ENCODE measurements around the gene NYAP2. TPM values are rescaled to one million over a fixed set of nuclear protein-coding genes. Genes with fewer than 3 reads are reported as not detected.

NYAP2 gene
- total and polyA plus RNA-seq, 12 donors, result 0.04 TPM; not detected in 11

DNA sequence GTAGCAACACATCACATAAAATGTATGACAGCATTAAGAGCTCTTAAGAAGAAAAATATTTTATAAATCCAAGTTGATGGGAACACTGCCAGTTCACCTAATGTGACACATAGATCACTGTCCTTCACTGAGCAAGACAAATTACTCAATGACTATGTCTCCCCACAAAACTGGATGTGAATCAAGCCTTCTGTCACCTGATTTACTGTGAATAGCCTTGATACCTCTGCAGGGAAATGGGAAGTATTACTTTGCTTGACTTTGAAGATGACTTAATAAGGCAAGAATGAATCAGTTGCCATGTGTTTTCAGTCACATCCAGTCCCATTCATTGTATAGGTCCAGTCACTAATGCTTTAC, 94.6 kb downstream of the NYAP2 start:
- DNase-seq (no peak), ATAC-seq (no peak)
- Histone ChIP-seq H3K4me1 (no peaks in the 10 kb centered on the region), H3K9me3 (no peaks in the 10 kb centered on the region), H3K36me3 (no peaks in the 10 kb centered on the region), H3K4me3 (no peak overlapping the region), H3K27me3 (no peaks in the 10 kb centered on the region), H3K27ac (no peak overlapping the region)
- intact Hi-C loops (cut with DNase I), result no loop called here
- no peak for TF ChIP-seq CTCF (IDR thresholded peaks at IDR 0.05)

- H3K9me3 ChIP-seq, result no peaks in the 10 kb centered on the region
- no peaks in the 10 kb centered on the region for H3K27me3 ChIP-seq
- intact Hi-C loops (cut with DNase I), result no loop called here
- DNase-seq, result no peak
- no peak overlapping the region for H3K4me3 ChIP-seq
- no peak for TF ChIP-seq CTCF (IDR thresholded peaks at IDR 0.05)
- ATAC-seq, result no peak
- no peak overlapping the region for H3K27ac ChIP-seq
- H3K36me3 ChIP-seq, result no peaks in the 10 kb centered on the region
- 85 to 88% methylated on average over 4 of the region's 4 CpGs for WGBS, 2 donors
- H3K4me1 ChIP-seq, result no peaks in the 10 kb centered on the region
Measured at GRCh38 chr2:225495706-225496105, 96.2 kb downstream of the NYAP2 start.

GRCh38 chr2:225496568-225496967, 97.1 kb downstream of the NYAP2 start:
- H3K9me3 ChIP-seq, result no peaks in the 10 kb centered on the region
- TF ChIP-seq CTCF (IDR thresholded peaks at IDR 0.05), result no peak
- no peak overlapping the region for H3K4me3 ChIP-seq
- 51 to 53% methylated on average over 1 of the region's 1 CpG for WGBS, 2 donors
- H3K27me3 ChIP-seq, result no peaks in the 10 kb centered on the region
- no peaks in the 10 kb centered on the region for H3K36me3 ChIP-seq
- intact Hi-C loops (cut with DNase I), result no loop called here
- H3K27ac ChIP-seq, result no peak overlapping the region
- DNase-seq (no peak), ATAC-seq (no peak)
- H3K4me1 ChIP-seq, result no peaks in the 10 kb centered on the region

GRCh38 chr2:225497166-225497565, 97.7 kb downstream of the NYAP2 start:
- no peak for ATAC-seq
- Histone ChIP-seq H3K4me1 (no peaks in the 10 kb centered on the region), H3K27ac (no peak overlapping the region), H3K27me3 (no peaks in the 10 kb centered on the region), H3K9me3 (no peaks in the 10 kb centered on the region), H3K36me3 (no peaks in the 10 kb centered on the region), H3K4me3 (no peak overlapping the region)
- 67 to 70% methylated on average over 3 of the region's 3 CpGs for WGBS, 2 donors
- DNase-seq, result no peak
- intact Hi-C loops (cut with DNase I), result no loop called here
- no peak for TF ChIP-seq CTCF (IDR thresholded peaks at IDR 0.05)

DNA sequence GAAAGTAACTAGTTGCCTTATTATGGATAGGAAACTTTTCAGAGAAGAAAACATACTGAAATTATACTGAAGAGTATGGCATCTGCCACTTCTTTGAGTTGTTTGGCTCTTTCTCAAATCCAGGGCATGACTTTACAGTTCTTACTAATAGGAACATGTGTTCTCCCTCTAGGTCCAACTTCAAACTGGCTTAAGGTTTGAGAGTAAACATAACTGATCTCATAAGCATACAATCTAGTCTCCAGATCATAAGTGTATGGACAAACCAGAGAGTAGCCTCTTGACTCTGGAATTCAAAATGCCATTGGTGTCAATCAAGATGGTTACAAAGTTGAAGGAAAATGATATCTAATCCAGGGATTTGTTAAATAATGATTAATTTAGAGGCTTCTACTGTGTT, 101.5 kb downstream of the NYAP2 start:
- intact Hi-C loops (cut with DNase I), result no loop called here
- no peaks in the 10 kb centered on the region for H3K4me1 ChIP-seq
- ATAC-seq (no peak), DNase-seq (no peak)
- no peaks in the 10 kb centered on the region for H3K36me3 ChIP-seq
- H3K9me3 ChIP-seq, result no peaks in the 10 kb centered on the region
- no peak overlapping the region for H3K4me3 ChIP-seq
- no peak for TF ChIP-seq CTCF (IDR thresholded peaks at IDR 0.05)
- no peak overlapping the region for H3K27ac ChIP-seq
- H3K27me3 ChIP-seq, result no peaks in the 10 kb centered on the region

Measured in heart right ventricle (tissue), 16 donors.